Left renal pelvis (tissue), 4 donors: ENCODE data around the gene PEX14. TPM values are rescaled to one million over a fixed set of nuclear protein-coding genes. Genes with fewer than 3 reads are reported as not detected.

ENCODE experiments used
- DNase-seq, 4 donors: peaks; one replicate each; pipeline ENCODE4 v3.0.0-alpha.2; 2013; ENCODE audit warnings: low read depth in 4 of 4, low spot score in 3 of 4
- polyA plus RNA-seq, 4 donors: library from polyadenylated mRNA; unstranded; fragments of 120-200 nt; gene quantifications; one replicate each; pipeline ENCODE4 v1.2.1, GENCODE V29; 2013; ENCODE audit not compliant: insufficient read length in 4 of 4

PEX14 gene
- polyA plus RNA-seq, 4 donors, result 15.6 to 26.2 (median 19.3) TPM

GRCh38 chr1:10612436-10613160 is 137.8 kb downstream of the PEX14 start:
- no peak for DNase-seq

GRCh38 chr1:10613340-10613739 is 138.6 kb downstream of the PEX14 start:
- no peak for DNase-seq

GRCh38 chr1:10613861-10614260 is 139.1 kb downstream of the PEX14 start:
- no peak for DNase-seq

DNA sequence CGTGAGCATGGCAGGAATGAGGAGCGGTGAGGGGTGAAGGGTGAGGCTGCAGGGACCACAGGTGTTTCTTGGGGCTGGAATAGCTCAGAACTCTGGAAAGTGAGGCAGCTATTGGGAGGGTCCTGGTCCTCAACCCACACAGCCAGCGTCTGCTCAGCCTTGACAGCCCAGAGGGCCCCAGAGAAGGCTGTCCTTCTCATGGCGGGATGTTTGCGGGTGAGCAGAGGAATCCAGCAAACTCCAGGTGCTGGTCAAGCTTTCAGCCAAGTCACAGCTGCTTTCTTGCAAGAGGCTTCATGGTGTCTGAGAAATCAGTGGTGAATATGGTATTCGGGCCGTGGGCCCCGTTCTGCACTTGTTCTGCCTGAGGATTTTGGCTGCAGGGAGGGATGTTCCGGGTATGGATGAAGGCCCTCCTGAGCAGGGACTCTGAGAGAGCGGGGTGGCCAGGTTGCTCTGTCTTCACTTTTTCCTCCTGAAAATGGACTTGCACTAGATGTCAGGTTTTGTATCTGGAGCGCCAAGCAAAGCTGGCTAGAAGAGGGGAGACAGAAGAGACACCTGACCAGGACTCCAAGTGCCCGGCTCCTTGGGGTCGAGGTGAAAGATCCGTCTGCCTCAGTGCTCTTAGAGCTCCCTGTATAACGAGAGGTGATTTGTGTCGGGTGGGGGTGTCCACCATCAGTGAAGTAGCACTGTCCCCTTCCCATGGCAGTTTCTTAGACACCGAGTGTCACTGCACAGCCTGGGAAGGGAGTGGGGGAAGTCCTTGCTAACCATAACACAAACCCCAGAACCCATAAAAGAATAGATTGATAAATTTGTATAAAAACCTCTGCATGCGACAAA is 139.9 kb downstream of the PEX14 start:
- no peak for DNase-seq

DNA sequence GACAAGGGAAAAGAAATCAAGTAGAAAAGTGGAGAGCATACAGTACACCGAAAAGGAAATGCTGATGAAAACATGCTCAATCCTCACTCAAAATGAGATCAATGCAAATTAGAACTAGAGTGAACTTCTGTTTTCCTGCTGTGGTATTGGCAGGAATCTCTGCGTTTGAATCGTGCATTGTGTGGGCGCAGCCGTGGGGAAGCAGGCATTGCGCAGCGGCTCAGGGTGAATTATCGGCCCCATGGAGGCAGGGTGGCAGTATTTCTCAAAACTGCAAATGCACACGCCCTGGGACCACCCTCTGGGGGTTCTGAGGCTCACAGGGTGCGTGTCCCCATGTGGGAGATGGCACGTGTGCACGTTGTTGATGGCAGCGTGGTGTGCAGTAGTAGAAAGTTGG is 140.6 kb downstream of the PEX14 start:
- no peak for DNase-seq

DNA sequence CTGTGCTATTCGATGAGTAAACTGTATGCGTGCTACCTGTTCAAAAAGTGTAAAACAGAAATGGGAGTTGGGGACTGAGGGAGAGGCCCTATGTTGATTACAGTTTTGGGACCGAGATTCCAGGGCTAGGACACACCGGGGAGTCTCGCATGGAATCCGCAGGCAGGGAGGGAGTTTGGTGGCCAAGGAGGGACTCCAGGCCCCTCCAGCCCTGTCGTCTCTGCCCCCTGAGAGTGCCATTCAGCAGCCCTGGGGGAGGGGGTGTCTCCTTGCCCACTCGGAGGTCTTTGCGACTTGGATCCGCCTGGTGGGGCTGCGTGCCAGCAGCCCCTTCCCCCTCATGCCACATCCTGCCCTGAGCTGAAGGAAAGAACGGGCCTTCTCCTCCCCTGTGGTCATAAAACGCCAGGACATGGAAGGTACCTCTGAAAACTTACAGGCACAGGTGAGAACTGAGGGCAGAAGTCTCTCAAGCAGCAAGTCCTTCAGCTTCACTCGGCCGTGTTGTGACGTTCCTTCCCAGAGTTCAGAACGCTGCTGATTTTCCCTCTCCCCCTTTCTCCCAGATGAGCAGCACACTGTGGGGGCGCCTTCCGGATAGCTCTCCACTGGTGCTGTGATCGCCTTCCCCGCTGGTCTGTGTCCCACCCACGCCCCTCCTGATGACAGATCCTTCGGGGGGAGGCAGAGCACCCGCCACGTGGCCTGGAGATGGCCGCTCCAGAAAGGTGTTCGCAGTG is 141.4 kb downstream of the PEX14 start:
- DNase-seq, result no peak

- DNase-seq, result no peak
These were observed 141.9 kb downstream of the PEX14 start for GRCh38 chr1:10616696-10617095.

DNA sequence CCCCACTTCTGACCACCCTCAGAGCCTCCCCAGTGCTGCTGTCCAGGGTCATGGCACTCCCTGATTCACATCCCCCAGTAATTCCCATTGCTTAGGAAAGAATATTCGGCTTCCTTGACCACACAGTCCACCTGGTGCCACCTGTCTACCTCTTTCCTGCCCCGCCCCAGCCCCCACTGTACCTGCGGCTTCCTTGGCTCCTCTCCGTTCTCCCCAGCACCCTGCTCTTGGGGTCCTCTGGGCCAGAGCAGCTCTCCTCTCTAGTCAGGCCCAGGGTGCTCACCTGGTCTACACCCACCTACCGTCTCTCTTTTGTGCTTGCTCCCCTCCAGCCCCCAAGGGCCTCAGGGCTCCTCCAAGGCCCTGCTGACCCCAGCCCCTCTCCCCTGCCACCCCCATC is 142.6 kb downstream of the PEX14 start:
- no peak for DNase-seq

- DNase-seq, result no peak
These were observed 143.5 kb downstream of the PEX14 start for GRCh38 chr1:10617931-10618885.

DNA sequence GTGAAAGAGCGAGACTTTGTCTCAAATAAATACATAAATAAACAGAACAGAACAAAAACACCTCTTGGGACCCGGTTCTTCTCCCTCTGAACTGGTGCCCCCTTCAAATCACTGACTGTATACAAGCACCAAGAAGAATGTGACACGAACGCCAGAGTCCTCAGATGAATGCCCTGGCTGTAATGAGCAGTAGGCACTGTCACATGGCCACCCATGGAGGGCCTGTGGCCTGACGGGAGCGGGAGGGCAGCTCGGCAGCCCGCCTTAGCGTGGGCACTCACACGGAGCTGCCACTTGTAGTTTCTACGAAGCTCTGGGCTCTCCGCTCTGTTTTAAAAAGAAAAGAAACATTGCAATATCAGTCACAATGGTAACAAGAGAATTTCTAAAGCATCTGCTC is 146.0 kb downstream of the PEX14 start:
- no peak for DNase-seq

- no peak for DNase-seq
These were observed 147.2 kb downstream of the PEX14 start for GRCh38 chr1:10621906-10622305.

GRCh38 chr1:10622910-10623685 is 148.3 kb downstream of the PEX14 start:
- DNase-seq, result no peak

DNA sequence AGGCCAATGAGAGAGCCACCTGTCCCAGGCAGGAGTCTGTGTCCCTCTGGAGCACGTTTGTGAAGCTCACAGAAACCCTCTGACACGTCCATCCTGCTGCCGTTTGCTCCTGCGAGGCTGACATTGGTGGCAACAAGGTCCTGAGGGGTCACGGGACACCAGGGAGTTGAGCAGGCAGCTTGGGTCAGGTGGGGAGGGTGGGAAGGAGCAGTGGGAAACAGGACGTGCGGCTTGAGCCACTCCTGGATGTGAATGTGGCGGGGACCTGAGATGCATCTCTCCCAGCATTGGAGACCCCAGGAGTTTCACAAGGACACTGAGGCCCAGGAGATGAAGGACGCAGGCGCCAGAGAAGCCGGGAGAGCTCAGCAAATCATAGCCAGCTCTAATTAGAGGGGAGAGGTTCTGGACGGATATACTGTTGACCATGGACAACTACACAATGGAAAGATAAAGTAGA is 149.0 kb downstream of the PEX14 start:
- DNase-seq, result no peak

DNA sequence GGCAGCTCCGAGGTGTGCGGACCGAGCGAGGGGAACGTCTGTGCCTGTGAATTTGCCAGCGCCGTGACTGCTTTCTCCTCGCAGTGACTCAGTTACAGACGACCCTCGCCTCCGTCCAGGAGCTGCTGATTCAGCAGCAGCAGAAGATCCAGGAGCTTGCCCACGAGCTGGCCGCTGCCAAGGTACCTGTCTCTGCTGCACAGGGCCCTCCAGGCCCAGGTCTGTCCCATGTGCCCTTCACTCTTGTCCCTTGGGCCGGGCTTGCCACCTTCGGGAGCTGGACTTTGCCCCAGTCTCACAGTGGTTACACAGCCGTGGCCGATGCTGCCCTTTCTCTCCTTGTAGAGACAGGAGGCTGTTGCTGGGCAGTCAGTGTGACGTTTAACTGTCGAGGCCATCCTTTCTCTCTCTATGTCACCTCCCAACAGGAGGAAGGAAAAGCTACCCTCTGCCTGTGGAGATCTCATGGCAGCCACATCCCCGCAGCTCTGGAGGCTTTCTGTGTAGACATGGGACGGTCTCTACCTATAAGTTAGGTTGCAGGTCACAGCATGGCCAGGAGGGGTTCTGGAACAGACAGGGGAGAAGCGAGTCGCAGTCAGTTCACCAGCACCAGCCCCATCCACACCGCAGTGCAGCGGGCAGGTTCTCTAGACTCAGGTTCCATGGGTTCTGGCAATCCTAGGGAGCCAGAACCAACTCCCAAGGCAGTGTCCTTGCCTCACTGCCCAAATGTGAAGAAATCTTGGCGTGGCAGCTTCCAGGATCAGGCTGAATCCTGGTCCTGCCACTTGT is 149.7 kb downstream of the PEX14 start:
- no peak for DNase-seq

DNA sequence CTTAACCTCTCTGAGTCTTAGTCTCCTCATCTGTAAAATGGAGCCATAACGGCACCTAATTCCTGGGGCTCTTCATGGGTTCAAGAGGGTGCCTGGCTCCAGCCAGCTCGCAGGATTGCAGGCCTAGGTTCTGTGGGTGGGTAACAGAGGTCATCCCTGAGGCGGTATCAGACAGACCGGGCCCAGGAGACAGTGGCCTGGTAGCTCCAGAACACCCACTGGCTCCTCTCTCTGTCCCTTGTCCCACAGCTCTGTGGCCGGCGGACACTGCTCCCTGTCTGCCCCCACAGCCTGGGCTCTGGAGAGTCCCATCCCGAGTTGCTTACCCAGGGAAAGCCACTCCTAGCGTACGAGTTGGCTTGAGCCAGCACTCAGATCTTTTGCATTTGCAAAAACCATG is 150.3 kb downstream of the PEX14 start:
- DNase-seq, result no peak

- DNase-seq, result no peak
These were observed 150.8 kb downstream of the PEX14 start for GRCh38 chr1:10625554-10625953.

DNA sequence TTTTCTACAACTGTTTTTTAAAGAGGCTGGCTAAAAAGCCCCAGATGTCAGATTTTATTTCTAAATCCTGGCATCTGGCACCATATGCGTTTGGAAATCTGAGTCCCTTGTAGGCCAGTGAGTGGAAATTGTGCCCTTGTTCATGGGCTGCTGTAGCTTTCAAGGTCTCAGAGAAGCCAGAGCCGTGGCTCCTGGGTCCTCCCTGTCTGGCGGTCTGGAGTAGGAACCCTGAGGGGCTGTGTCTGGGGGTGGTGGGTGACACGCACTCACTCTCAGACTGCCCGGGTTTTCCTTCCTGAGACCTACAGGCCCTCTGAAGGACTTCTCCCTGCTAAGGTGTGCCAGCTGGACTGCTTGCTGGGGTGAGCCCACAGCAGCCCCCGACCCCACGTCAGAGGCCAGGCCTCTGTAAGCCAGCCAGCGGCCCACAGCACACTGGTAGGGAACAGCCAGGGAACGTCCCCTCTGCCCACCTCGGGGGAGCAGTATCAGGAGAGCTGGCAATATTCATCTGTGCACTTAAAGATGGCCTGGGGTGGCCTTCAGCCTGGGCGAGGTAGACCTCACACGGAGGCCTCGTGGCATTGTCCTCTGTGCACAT is 151.5 kb downstream of the PEX14 start:
- DNase-seq, result no peak

DNA sequence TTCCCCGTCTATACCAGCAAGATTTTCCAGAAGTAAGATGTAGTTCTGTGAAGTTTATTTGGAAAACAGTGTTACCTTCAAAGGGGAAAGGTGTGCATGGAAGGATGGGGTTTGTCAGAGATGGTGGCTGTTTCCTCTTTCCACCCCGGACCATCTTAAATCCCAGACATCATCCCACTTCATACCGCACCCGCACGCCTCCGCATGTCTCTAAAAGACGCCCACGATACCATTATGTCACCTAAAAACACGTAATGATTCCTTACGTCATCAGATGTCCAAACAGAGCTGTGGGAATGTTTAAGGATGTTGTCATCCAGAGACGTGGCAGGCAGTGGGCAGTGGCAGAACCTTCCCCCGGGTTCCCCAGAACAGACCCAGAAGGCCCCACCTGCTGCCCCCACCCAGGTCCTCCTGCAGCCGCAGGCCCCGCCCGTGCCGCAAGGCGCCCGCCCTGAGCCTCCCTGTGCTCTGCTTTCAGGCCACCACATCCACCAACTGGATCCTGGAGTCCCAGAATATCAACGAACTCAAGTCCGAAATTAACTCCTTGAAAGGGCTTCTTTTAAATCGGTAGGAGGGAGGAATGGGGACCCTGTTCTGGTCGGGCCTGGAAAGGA is 152.2 kb downstream of the PEX14 start:
- no peak for DNase-seq
